ENCODE data around the gene MRPL28.
A peak's percentile ranks its signal among the peaks of the same experiment; 100 is the strongest.
"Not testable (repeated sequence)": the region's sequence is repeated elsewhere in the genome, so short reads cannot be mapped to it uniquely, and the experiment has no call there.

MRPL28 gene

DNA sequence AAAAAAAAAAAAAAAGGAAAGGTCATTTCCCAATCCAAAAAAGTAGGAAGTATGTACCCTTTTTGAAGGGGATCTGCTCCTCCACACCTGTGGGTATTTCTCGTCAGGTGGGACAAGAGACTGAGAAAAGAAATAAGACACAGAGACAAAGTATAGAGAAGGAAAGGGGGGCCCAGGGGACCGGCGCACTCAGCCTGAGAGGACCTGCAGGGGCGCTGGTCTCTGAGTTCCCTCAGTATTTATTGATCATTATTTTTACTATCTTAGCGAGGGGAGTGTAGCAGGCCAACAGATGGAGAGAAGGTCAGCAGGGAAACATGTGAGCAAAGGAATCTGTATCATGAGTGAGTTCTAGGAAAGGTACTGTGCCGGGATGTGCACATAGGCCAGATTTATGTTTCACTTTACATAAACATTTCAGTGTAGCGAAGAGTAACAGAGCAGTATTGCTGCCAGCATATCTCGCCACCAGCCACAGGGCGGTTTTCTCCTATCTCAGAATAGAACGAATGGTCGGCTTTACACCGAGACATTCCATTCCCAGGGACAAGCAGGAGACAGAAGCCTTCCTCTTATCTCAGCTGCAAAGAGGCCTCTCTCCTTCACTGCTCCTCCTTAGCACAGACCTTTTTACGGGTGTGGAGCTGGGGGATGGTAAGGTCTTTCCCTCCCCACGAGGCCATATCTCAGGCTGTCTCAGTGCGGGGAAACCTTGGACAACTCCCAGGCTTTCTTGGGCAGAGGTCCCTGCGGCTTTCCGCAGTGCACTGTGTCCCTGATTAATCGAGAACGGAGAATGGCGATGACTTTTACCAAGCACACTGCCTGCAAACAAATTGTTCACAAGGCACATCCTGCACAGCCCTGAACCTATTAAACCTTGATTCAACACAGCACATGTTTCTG lies 17.7 kb upstream of the MRPL28 start:
- not testable (repeated sequence) for H3K27me3 ChIP-seq (ENCODE audit: control insufficient read depth in 3 of 3, insufficient read depth in 3 of 3, low read depth in 1 of 3, low read length in 3 of 3); H3K79me1 ChIP-seq (ENCODE audit: low read depth, low read length); H4K91ac ChIP-seq (ENCODE audit: low read depth, low read length, poor library complexity); H3K14ac ChIP-seq (ENCODE audit: low read length); H3K4ac ChIP-seq (ENCODE audit: low read length); H3K9ac ChIP-seq (ENCODE audit: low read depth, low read length, poor library complexity); H2BK12ac ChIP-seq (ENCODE audit: low read length); H2BK15ac ChIP-seq (ENCODE audit: low read length); H3K9me3 ChIP-seq (replicated peaks in 1 of 2; ENCODE audit: control insufficient read depth in 2 of 2, insufficient read depth in 1 of 2, low read depth in 1 of 2, low read length in 2 of 2); H2BK5ac ChIP-seq (ENCODE audit: low read length); H2BK120ac ChIP-seq (ENCODE audit: low read depth, low read length); H3K36me3 ChIP-seq (replicated peaks in 1 of 2; ENCODE audit: control insufficient read depth in 2 of 2, insufficient read depth in 2 of 2, low read length in 2 of 2); H3K23ac ChIP-seq (ENCODE audit: low read depth, low read length, poor library complexity); H3K4me2 ChIP-seq (ENCODE audit: insufficient read depth, low read length, poor library complexity, severe bottlenecking); H3K18ac ChIP-seq (ENCODE audit: low read length); DNase-seq (ENCODE audit: low spot score); H2AK5ac ChIP-seq (ENCODE audit: low read depth, low read length); H3K27ac ChIP-seq (replicated peaks; ENCODE audit: low read length); H2AFZ ChIP-seq (ENCODE audit: low read length); H4K8ac ChIP-seq (ENCODE audit: low read depth, low read length)
- no CpG with 5 or more reads among the region's 20 CpGs for WGBS, 2 donors (ENCODE audit: extremely low coverage in 2 of 2, insufficient read length in 2 of 2, insufficient replicate concordance in 1 of 2)
- peaks cover 11 to 22% of the 10 kb centered on the region in 2 donors for H3K4me1 ChIP-seq (ENCODE audit: control insufficient read depth in 2 of 2, insufficient read depth in 1 of 2, low read depth in 1 of 2, low read length in 2 of 2)
- peak overlapping the region in 1 of 2 donors; percentile 28 for H3K4me3 ChIP-seq (ENCODE audit: low read length in 2 of 2)

DNA sequence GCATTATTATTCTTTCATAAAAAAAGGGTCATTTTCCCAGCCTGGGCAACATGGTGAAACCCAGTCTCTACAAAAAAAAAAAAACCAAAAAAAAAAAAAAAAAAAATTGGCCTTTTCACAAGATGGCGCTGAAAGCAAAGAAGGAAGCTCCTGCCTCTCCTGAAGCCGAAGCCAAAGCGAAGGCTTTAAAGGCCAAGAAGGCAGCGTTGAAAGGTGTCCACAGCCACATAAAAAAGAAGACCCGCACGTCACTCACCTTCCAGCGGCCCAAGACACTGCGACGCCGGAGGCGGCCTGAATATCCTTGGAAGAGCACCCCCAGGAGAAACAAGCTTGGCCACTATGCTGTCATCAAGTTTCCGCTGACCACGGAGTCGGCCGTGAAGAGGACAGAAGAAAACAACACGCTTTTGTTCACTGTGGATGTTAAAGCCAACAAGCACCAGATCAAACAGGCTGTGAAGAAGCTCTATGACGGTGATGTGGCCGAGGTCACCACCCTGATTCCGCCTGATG lies 16.4 kb upstream of the MRPL28 start:
- Histone ChIP-seq H3K14ac (ENCODE audit: low read length) (no peak overlapping the region), H2AK5ac (ENCODE audit: low read depth, low read length) (no peak overlapping the region), H3K4me2 (ENCODE audit: insufficient read depth, low read length, poor library complexity, severe bottlenecking) (no peak overlapping the region), H3K18ac (ENCODE audit: low read length) (no peak overlapping the region), H3K4ac (ENCODE audit: low read length) (no peak overlapping the region), H3K9ac (ENCODE audit: low read depth, low read length, poor library complexity) (no peak overlapping the region), H3K27me3 (ENCODE audit: control insufficient read depth in 3 of 3, insufficient read depth in 3 of 3, low read depth in 1 of 3, low read length in 3 of 3) (peaks cover 0 to 19% (median 7%) of the 10 kb centered on the region in 3 experiments), H3K4me3 (ENCODE audit: low read length in 2 of 2) (no peak overlapping the region), H2BK12ac (ENCODE audit: low read length) (no peak overlapping the region), H2BK15ac (ENCODE audit: low read length) (no peak overlapping the region), H3K23ac (ENCODE audit: low read depth, low read length, poor library complexity) (no peak overlapping the region), H3K36me3 (replicated peaks in 1 of 2; ENCODE audit: control insufficient read depth in 2 of 2, insufficient read depth in 2 of 2, low read length in 2 of 2) (no peaks in the 10 kb centered on the region), H3K27ac (replicated peaks; ENCODE audit: low read length) (no peak overlapping the region), H2BK120ac (ENCODE audit: low read depth, low read length) (no peak overlapping the region), H3K9me3 (replicated peaks in 1 of 2; ENCODE audit: control insufficient read depth in 2 of 2, insufficient read depth in 1 of 2, low read depth in 1 of 2, low read length in 2 of 2) (no peaks in the 10 kb centered on the region), H2BK5ac (ENCODE audit: low read length) (no peak overlapping the region), H3K79me1 (ENCODE audit: low read depth, low read length) (peaks cover 1% of the 10 kb centered on the region), H2AFZ (ENCODE audit: low read length) (peak overlapping the region; percentile 35), H4K8ac (ENCODE audit: low read depth, low read length) (no peak overlapping the region), H4K91ac (ENCODE audit: low read depth, low read length, poor library complexity) (no peak overlapping the region), H3K4me1 (ENCODE audit: control insufficient read depth in 2 of 2, insufficient read depth in 1 of 2, low read depth in 1 of 2, low read length in 2 of 2) (peaks cover 13 to 30% of the 10 kb centered on the region in 2 donors)
- no CpG with 5 or more reads among the region's 19 CpGs for WGBS, 2 donors (ENCODE audit: extremely low coverage in 2 of 2, insufficient read length in 2 of 2, insufficient replicate concordance in 1 of 2)
- no peak for DNase-seq (ENCODE audit: low spot score)

DNA sequence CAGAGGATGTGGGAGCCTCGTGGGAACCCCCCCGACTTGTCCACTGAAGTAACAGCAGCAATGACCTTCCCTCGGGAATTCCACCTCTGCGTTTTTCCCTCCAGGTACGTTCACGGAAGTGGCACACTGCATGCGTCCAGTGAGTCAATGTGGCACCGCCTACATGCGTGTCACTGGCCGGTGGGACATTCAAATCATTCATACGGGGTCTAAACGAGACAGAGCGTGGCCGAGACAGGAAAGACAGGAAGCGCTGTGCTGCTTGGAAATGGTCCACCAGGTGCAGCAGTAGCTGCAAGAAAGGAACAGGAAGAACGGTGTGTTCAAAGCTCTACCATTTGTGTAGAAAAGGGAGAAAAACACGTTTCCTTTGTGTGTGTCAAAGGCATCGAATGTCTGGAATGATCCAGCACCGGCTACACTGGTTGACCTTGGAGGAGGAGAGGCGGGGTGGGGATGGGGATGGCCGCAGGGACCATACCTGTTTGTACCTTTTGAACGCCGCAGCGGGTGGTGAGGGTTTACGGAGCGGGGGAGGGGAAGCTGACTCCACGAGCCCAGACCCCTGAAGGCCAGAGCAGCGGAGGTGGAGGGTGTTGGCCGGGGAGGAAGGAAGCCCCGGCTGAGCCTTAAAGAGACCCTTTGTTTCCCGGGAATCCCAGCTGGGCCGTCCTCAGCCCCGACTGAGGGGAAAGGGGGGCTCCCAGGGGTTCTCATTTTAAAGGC lies 13.2 kb upstream of the MRPL28 start:
- H2BK12ac ChIP-seq (ENCODE audit: low read length): no peak overlapping the region
- H3K27ac ChIP-seq (replicated peaks; ENCODE audit: low read length): no peak overlapping the region
- peak overlapping the region; percentile 39 for H3K4me2 ChIP-seq (ENCODE audit: insufficient read depth, low read length, poor library complexity, severe bottlenecking)
- DNase-seq (ENCODE audit: low spot score): no peak
- H3K36me3 ChIP-seq (replicated peaks in 1 of 2; ENCODE audit: control insufficient read depth in 2 of 2, insufficient read depth in 2 of 2, low read length in 2 of 2): no peaks in the 10 kb centered on the region
- peaks cover 13% of the 10 kb centered on the region for H3K79me1 ChIP-seq (ENCODE audit: low read depth, low read length)
- peak overlapping the region; percentile 72 for H2AFZ ChIP-seq (ENCODE audit: low read length)
- WGBS, 2 donors (ENCODE audit: extremely low coverage in 2 of 2, insufficient read length in 2 of 2, insufficient replicate concordance in 1 of 2): no CpG with 5 or more reads among the region's 33 CpGs
- no peak overlapping the region for H4K91ac ChIP-seq (ENCODE audit: low read depth, low read length, poor library complexity)
- H3K18ac ChIP-seq (ENCODE audit: low read length): no peak overlapping the region
- peaks cover 20 to 30% of the 10 kb centered on the region in 2 donors for H3K4me1 ChIP-seq (ENCODE audit: control insufficient read depth in 2 of 2, insufficient read depth in 1 of 2, low read depth in 1 of 2, low read length in 2 of 2)
- no peak overlapping the region for H3K23ac ChIP-seq (ENCODE audit: low read depth, low read length, poor library complexity)
- H3K9ac ChIP-seq (ENCODE audit: low read depth, low read length, poor library complexity): peak overlapping the region; percentile 9
- peaks cover 0 to 19% (median 7%) of the 10 kb centered on the region in 3 experiments for H3K27me3 ChIP-seq (ENCODE audit: control insufficient read depth in 3 of 3, insufficient read depth in 3 of 3, low read depth in 1 of 3, low read length in 3 of 3)
- H3K4me3 ChIP-seq (ENCODE audit: low read length in 2 of 2): peak overlapping the region in 1 of 2 donors; percentile 25
- no peak overlapping the region for H2BK5ac ChIP-seq (ENCODE audit: low read length)
- H3K14ac ChIP-seq (ENCODE audit: low read length): no peak overlapping the region
- no peaks in the 10 kb centered on the region for H3K9me3 ChIP-seq (replicated peaks in 1 of 2; ENCODE audit: control insufficient read depth in 2 of 2, insufficient read depth in 1 of 2, low read depth in 1 of 2, low read length in 2 of 2)
- H4K8ac ChIP-seq (ENCODE audit: low read depth, low read length): no peak overlapping the region
- no peak overlapping the region for H3K4ac ChIP-seq (ENCODE audit: low read length)
- peak overlapping the region; percentile 90 for H2AK5ac ChIP-seq (ENCODE audit: low read depth, low read length)
- no peak overlapping the region for H2BK15ac ChIP-seq (ENCODE audit: low read length)
- no peak overlapping the region for H2BK120ac ChIP-seq (ENCODE audit: low read depth, low read length)

Data from neuronal stem cell (in vitro differentiated cells).